HepG2 (cell line): ENCODE measurements around the gene ATAD1. TPM values are rescaled to one million over a fixed set of nuclear protein-coding genes. Genes with fewer than 3 reads are reported as not detected.
"Not testable (repeated sequence)": the region's sequence is repeated elsewhere in the genome, so short reads cannot be mapped to it uniquely, and the experiment has no call there.

Experiments
- ATAC-seq: fragments of 200-7000 bp; cut with Tn5 transposase; 3 replicates; pipeline ENCODE4 v1.9.1; 2020; ENCODE audit warnings: mild to moderate bottlenecking, moderate library complexity
- BruUV-seq: library from RNA; stranded (reverse); fragments of 400-500 nt; replicated peaks from 2 replicates; lab custom pipeline; 2021; lab: Mats Ljungman, UMichigan
- CTCF ChIA-PET: fragments of 300-600 bp; formaldehyde crosslinking; extraction: SDS; loops from one replicate; lab custom pipeline; 2021; ENCODE audit warnings: low total read pairs, inconsistent platforms, low intra/inter-chr PET ratio; lab: Yijun Ruan, JAX
- POLR2A ChIA-PET: fragments of 350-600 bp; sonication (Branson Sonifier 250); formaldehyde crosslinking; loops from one replicate; lab custom pipeline; 2020; ENCODE audit warnings: antibody characterized with exemption, inconsistent platforms; lab: Yijun Ruan, JAX
- DNase-seq: peaks from one replicate; pipeline ENCODE4 v3.0.0-alpha.2; 2015; ENCODE audit warnings: low spot score
- FAIRE-seq: peaks from 3 replicates; lab custom pipeline; 2011; peaks lifted over from hg19 to GRCh38; lab: Jason Lieb, UNC
- H2AFZ ChIP-seq: one replicate; pipeline ENCODE4 v1.6.1; 2011; ENCODE audit warnings: low read length, inconsistent platforms
- H3K27ac ChIP-seq: fragments of 300-600 bp; 3 replicates; pipeline ENCODE4 v1.8.0; 2011; ENCODE audit warnings: mixed run types, mild to moderate bottlenecking, mixed read lengths, low read length, inconsistent platforms; ENCODE audit not compliant: insufficient read depth; ENCODE audit errors: extremely low read length
- H3K27me3 ChIP-seq, 2 experiments: fragments of 200-600 bp in 1 of 2; 2 replicates in 1 of 2; 3 replicates in 1 of 2; pipeline versions ENCODE4 v1.6.0 to v1.8.0; 2011; ENCODE audit warnings: low read length in 2 of 2, mild to moderate bottlenecking in 2 of 2, moderate library complexity in 2 of 2, inconsistent platforms in 1 of 2; ENCODE audit not compliant: insufficient read depth in 2 of 2, control insufficient read depth in 1 of 2
- H3K36me3 ChIP-seq, 2 experiments: fragments of 200-600 bp in 1 of 2; replicated peaks in 1 of 2; 2 replicates in 1 of 2; 3 replicates in 1 of 2; pipeline versions ENCODE4 v1.5.1 to v1.8.0; 2011; ENCODE audit warnings: low read length in 2 of 2, inconsistent platforms in 1 of 2; ENCODE audit not compliant: insufficient read depth in 2 of 2, control insufficient read depth in 1 of 2
- H3K4me1 ChIP-seq: 2 replicates; pipeline ENCODE4 v1.5.1; 2012; ENCODE audit warnings: low read length, inconsistent platforms; ENCODE audit not compliant: insufficient read depth
- H3K4me2 ChIP-seq: 2 replicates; pipeline ENCODE4 v1.6.0; 2011; ENCODE audit warnings: low read depth, low read length, inconsistent platforms
- H3K4me3 ChIP-seq, 3 experiments: fragments of 200-600 bp in 1 of 3; sonication (generic), shearing (Covaris generic) in 1 of 3; replicated peaks in 1 of 3; 2 replicates each; pipeline ENCODE4 v1.5.1; 2011 to 2016; ENCODE audit warnings: low read length in 3 of 3, inconsistent platforms in 2 of 3, low read depth in 2 of 3, mild to moderate bottlenecking in 2 of 3, control low read depth in 1 of 3, mixed read lengths in 1 of 3; ENCODE audit not compliant: insufficient read depth in 1 of 3
- H3K79me2 ChIP-seq: one replicate; pipeline ENCODE4 v1.6.1; 2011; ENCODE audit warnings: low read length, inconsistent platforms; ENCODE audit not compliant: insufficient read depth
- H3K9ac ChIP-seq: 2 replicates; pipeline ENCODE4 v1.6.0; 2011; ENCODE audit warnings: mild to moderate bottlenecking, low read depth, low read length, inconsistent platforms; ENCODE audit not compliant: insufficient read depth
- H3K9me3 ChIP-seq: 2 replicates; pipeline ENCODE4 v1.5.1; 2012; ENCODE audit warnings: mild to moderate bottlenecking, low read length
- H4K20me1 ChIP-seq: 2 replicates; pipeline ENCODE4 v1.6.0; 2011; ENCODE audit warnings: inconsistent platforms, mild to moderate bottlenecking, low read length, moderate library complexity; ENCODE audit not compliant: insufficient read depth
- GLI4 ChIP-seq: sonication (generic); formaldehyde crosslinking; IDR thresholded peaks from 2 replicates; pipeline ENCODE4 v1.5.1; 2020; ENCODE audit warnings: missing genetic modification reagents, mild to moderate bottlenecking, moderate library complexity, borderline replicate concordance
- SOX5 ChIP-seq: IDR thresholded peaks from 2 replicates; pipeline ENCODE4 v1.6.1; 2016; ENCODE audit warnings: borderline replicate concordance
- WGBS: methylation state at CpG from one replicate; pipeline ENCODE4 v1.1.6; 2017; ENCODE audit warnings: low lambda C conversion rate; 5-methylcytosine and 5-hydroxymethylcytosine counted together
- in situ Hi-C: cut with HindIII; loops from 2 replicates; pipeline ENCODE4 v1.10.0; 2017; ENCODE audit warnings: low pct_unique_long_range_greater_than_20kb; ENCODE audit not compliant: extremely low pct_ligation_motif_present
- intact Hi-C: fragments of 100-400 bp; cut with micrococcal nuclease; formaldehyde crosslinking; loops from one replicate; pipeline ENCODE4 v1.10.0; 2022; ENCODE audit not compliant: unreplicated experiment
- polyA plus RNA-seq, 8 experiments: library from polyadenylated mRNA; depleted of rRNA in 3 of 8; stranded (reverse) in 7 of 8; unstranded in 1 of 8; fragments of >200 nt; fragmentation: Illumina TruSeq in 4 of 8; extraction: Trizol in 4 of 8; gene quantifications; 2 replicates each; pipeline versions ENCODE4 v1.2.1 to v1.2.3, GENCODE V29; 2011 to 2016; ENCODE audit warnings: low read depth in 4 of 8, missing spikeins in 1 of 8, mixed read lengths in 1 of 8; ENCODE audit not compliant: insufficient read depth in 1 of 8
- total RNA-seq, 5 experiments: library from RNA; depleted of rRNA; stranded (reverse); fragments of >200 nt; fragmentation: Illumina TruSeq; extraction: Trizol; gene quantifications; 2 replicates each; pipeline ENCODE4 v1.2.3, GENCODE V29; 2016; ENCODE audit warnings: low read depth in 1 of 5

The ATAD1 gene
- total and polyA plus RNA-seq, 2 of the 13 experiments (the other 11 are each of a cell fraction or from before 2014, with no cell fraction given) = 14.9 to 28.2 TPM

GRCh38 chr10:87829986-87830729 is 12.1 kb upstream of the ATAD1 start:
- DNase-seq (no peak), FAIRE-seq (no peak), ATAC-seq (no peak)
- Histone ChIP-seq H4K20me1 (no peaks in the 10 kb centered on the region), H3K79me2 (no peaks in the 10 kb centered on the region), H3K4me2 (no peak overlapping the region), H3K36me3 (no peaks in the 10 kb centered on the region), H3K27me3 (no peaks in the 10 kb centered on the region), H2AFZ (no peak overlapping the region), H3K27ac (no peak overlapping the region), H3K4me3 (no peak overlapping the region), H3K9me3 (no peaks in the 10 kb centered on the region), H3K9ac (no peak overlapping the region), H3K4me1 (no peaks in the 10 kb centered on the region)
- ChIA-PET CTCF (no interaction called here), POLR2A (interaction anchor here (0.7 kb wide), 1 partner anchor 12 kb away, joined by 3 read pairs; no protein-coding TSS in a partner anchor)
- BruUV-seq = no TSS peak
- in situ Hi-C loops = no loop called here
- intact Hi-C loops = no loop called here
- TF ChIP-seq SOX5 (CRISPR knock-in tag) = no peak
- TF ChIP-seq GLI4 (CRISPR knock-in tag) = no peak

DNA sequence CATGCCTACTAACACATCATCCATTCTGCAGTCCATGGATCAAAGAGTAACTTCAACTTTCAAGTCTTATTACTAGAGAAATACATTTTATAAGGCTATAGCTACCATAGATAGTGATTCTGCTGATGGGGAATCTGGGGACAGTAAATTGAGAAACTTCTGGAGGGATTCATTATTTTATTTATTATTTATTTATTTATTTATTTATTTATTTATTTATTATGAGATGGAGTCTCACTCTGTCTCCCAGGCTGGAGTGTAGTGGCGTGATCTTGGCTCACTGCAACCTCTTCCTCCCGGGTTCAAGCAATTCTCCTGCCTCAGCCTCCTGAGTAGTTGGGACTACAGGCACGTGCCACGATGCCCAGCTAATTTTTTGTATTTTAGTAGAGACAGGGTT is 11.0 kb upstream of the ATAD1 start:
- FAIRE-seq, H2AFZ ChIP-seq, H3K4me3 ChIP-seq, intact Hi-C loops, in situ Hi-C loops, H3K9ac ChIP-seq, H3K27ac ChIP-seq, DNase-seq, H3K4me2 ChIP-seq, H3K9me3 ChIP-seq, BruUV-seq, H4K20me1 ChIP-seq, CTCF ChIA-PET, H3K79me2 ChIP-seq, ATAC-seq, H3K27me3 ChIP-seq, H3K4me1 ChIP-seq, H3K36me3 ChIP-seq: not testable (repeated sequence)
- WGBS = 42% methylated on average over 4 of the region's 4 CpGs
- POLR2A ChIA-PET = interaction anchor here (1.2 kb wide), 1 partner anchor 11 kb away, joined by 5 read pairs; the partner anchor contains the start of gene ATAD1
